Esophagus muscularis mucosa (tissue), 4 donors: ENCODE results near the gene VRK1. TPM values are rescaled to one million over a fixed set of nuclear protein-coding genes. Genes with fewer than 3 reads are reported as not detected.

ENCODE experiments used
- DNase-seq: peaks from one replicate; pipeline ENCODE4 v3.0.0-alpha.2; 2017; ENCODE audit errors: extremely low spot score
- H3K27ac ChIP-seq, 4 donors: fragments of 200-600 bp; sonication (generic); replicated peaks in 1 of 4; 1 replicate in 3 of 4; 2 replicates in 1 of 4; pipeline ENCODE4 v1.5.1; 2016 to 2019; ENCODE audit warnings: mild to moderate bottlenecking in 1 of 4
- H3K27me3 ChIP-seq, 4 donors: fragments of 200-600 bp; sonication (generic); one replicate each; pipeline versions ENCODE4 v1.5.1 to v1.6.0; 2016 to 2019
- H3K36me3 ChIP-seq, 4 donors: fragments of 200-600 bp; sonication (generic); one replicate each; pipeline ENCODE4 v1.5.1; 2016 to 2019
- H3K4me1 ChIP-seq, 4 donors: fragments of 200-600 bp; sonication (generic); one replicate each; pipeline ENCODE4 v1.5.1; 2016 to 2019
- H3K4me3 ChIP-seq, 4 donors: fragments of 200-600 bp; sonication (generic); 1 replicate in 2 of 4; 2 replicates in 2 of 4; pipeline ENCODE4 v1.5.1; 2016 to 2019; ENCODE audit warnings: mild to moderate bottlenecking in 4 of 4, moderate library complexity in 1 of 4
- H3K9me3 ChIP-seq, 4 donors: fragments of 200-600 bp; sonication (generic); 1 replicate in 3 of 4; 2 replicates in 1 of 4; pipeline ENCODE4 v1.5.1; 2016 to 2019
- CTCF ChIP-seq, 3 experiments: fragments of 200-600 bp in 2 of 3; fragments of 450-650 bp in 1 of 3; sonication (generic) in 2 of 3; IDR thresholded peaks; one replicate each; pipeline ENCODE4 v1.5.1; 2017 to 2019; ENCODE audit warnings: antibody characterized with exemption in 3 of 3, mild to moderate bottlenecking in 2 of 3, moderate library complexity in 1 of 3
- EP300 ChIP-seq: sonication (generic); formaldehyde crosslinking; IDR thresholded peaks from one replicate; pipeline ENCODE4 v1.6.1; 2017; ENCODE audit warnings: antibody characterized with exemption
- POLR2A ChIP-seq: fragments of 450-650 bp; IDR thresholded peaks from one replicate; pipeline ENCODE4 v1.6.1; 2017; ENCODE audit warnings: antibody characterized with exemption, moderate library complexity, mild to moderate bottlenecking, low read depth
- POLR2AphosphoS5 ChIP-seq, 2 donors: sonication (generic); formaldehyde crosslinking; IDR thresholded peaks; one replicate each; pipeline ENCODE4 v1.6.1; 2017; ENCODE audit warnings: antibody characterized with exemption in 2 of 2
- WGBS: methylation state at CpG from one replicate; pipeline ENCODE4 v1.1.5; 2018; 5-methylcytosine and 5-hydroxymethylcytosine counted together
- intact Hi-C: fragments of 100-400 bp; cut with DNase I; formaldehyde crosslinking; loops from one replicate; pipeline ENCODE4 v1.15.1; 2023
- total RNA-seq, 4 donors: library from RNA; depleted of rRNA; stranded (reverse); fragments of >200 nt; gene quantifications; one replicate each; pipeline versions ENCODE4 v1.1.0 to v1.2.1, GENCODE V29; 2016

The VRK1 gene
- total RNA-seq, 4 donors from 2014 or later = 10.1 to 17.9 (median 14.3) TPM

- no peak for TF ChIP-seq EP300
- no peak for TF ChIP-seq POLR2A
- no peak for TF ChIP-seq POLR2AphosphoS5 (IDR thresholded peaks at IDR 0.05)
- no peak for TF ChIP-seq CTCF (IDR thresholded peaks at IDR 0.05)
- H3K36me3 ChIP-seq = no peaks in the 10 kb centered on the region
- H3K4me1 ChIP-seq = no peaks in the 10 kb centered on the region
- H3K27me3 ChIP-seq = no peaks in the 10 kb centered on the region
- H3K9me3 ChIP-seq = no peaks in the 10 kb centered on the region
- intact Hi-C loops = no loop called here
- WGBS = 82% methylated on average over 3 of the region's 3 CpGs
- no peak overlapping the region for H3K4me3 ChIP-seq
- peak; percentile 8 for DNase-seq
- no peak overlapping the region for H3K27ac ChIP-seq
Observed at GRCh38 chr14:96901227-96901626, 104.0 kb downstream of the VRK1 start.

- intact Hi-C loops = no loop called here
- WGBS = 100% methylated on average over 2 of the region's 3 CpGs
- no peaks in the 10 kb centered on the region for H3K9me3 ChIP-seq
Observed at GRCh38 chr14:96902004-96902403, 104.8 kb downstream of the VRK1 start.

GRCh38 chr14:96903444-96904023, 106.4 kb downstream of the VRK1 start:
- H3K36me3 ChIP-seq = no peaks in the 10 kb centered on the region
- H3K4me1 ChIP-seq = no peaks in the 10 kb centered on the region
- H3K27me3 ChIP-seq = no peaks in the 10 kb centered on the region
- 90% methylated on average over 8 of the region's 8 CpGs for WGBS
- intact Hi-C loops = no loop called here
- no peak for DNase-seq
- no peak overlapping the region for H3K4me3 ChIP-seq
- no peak overlapping the region for H3K27ac ChIP-seq
- H3K9me3 ChIP-seq = peaks cover 0 to 5% (median 0%) of the 10 kb centered on the region in 4 donors
- TF ChIP-seq POLR2A (no peak), POLR2AphosphoS5 (IDR thresholded peaks at IDR 0.05) (no peak), CTCF (IDR thresholded peaks at IDR 0.05) (no peak), EP300 (no peak)

More at GRCh38 chr14:96902004-96902403, 104.8 kb downstream of the VRK1 start:
- peak; percentile 62 for DNase-seq
- Histone ChIP-seq H3K27ac (no peak overlapping the region), H3K4me1 (no peaks in the 10 kb centered on the region), H3K27me3 (no peaks in the 10 kb centered on the region), H3K36me3 (no peaks in the 10 kb centered on the region), H3K4me3 (no peak overlapping the region)
- no peak for TF ChIP-seq CTCF (IDR thresholded peaks at IDR 0.05)
- TF ChIP-seq POLR2AphosphoS5 (IDR thresholded peaks at IDR 0.05) = no peak
- no peak for TF ChIP-seq EP300
- TF ChIP-seq POLR2A = no peak

- H3K27me3 ChIP-seq = no peaks in the 10 kb centered on the region
- TF ChIP-seq POLR2A (no peak), EP300 (no peak), POLR2AphosphoS5 (IDR thresholded peaks at IDR 0.05) (no peak)
- intact Hi-C loops = no loop called here
- DNase-seq = no peak
- no peaks in the 10 kb centered on the region for H3K4me1 ChIP-seq
- H3K36me3 ChIP-seq = no peaks in the 10 kb centered on the region
- no peak overlapping the region for H3K4me3 ChIP-seq
- WGBS = 55% methylated on average over 3 of the region's 3 CpGs
- H3K9me3 ChIP-seq = peaks cover 0 to 12% (median 0%) of the 10 kb centered on the region in 4 donors
- no peak overlapping the region for H3K27ac ChIP-seq
Observed at GRCh38 chr14:96904201-96904600, 107.0 kb downstream of the VRK1 start.

- H3K27me3 ChIP-seq = no peaks in the 10 kb centered on the region
- WGBS = 100% methylated on average over 1 of the region's 1 CpG
- DNase-seq = no peak
- peaks cover 0 to 20% (median 4%) of the 10 kb centered on the region in 4 donors for H3K9me3 ChIP-seq
- no peaks in the 10 kb centered on the region for H3K36me3 ChIP-seq
- intact Hi-C loops = no loop called here
- no peak overlapping the region for H3K4me3 ChIP-seq
- H3K4me1 ChIP-seq = no peaks in the 10 kb centered on the region
- H3K27ac ChIP-seq = no peak overlapping the region
- TF ChIP-seq CTCF (IDR thresholded peaks at IDR 0.05) (no peak), POLR2AphosphoS5 (IDR thresholded peaks at IDR 0.05) (no peak), EP300 (no peak), POLR2A (no peak)
Observed at GRCh38 chr14:96905065-96905464, 107.9 kb downstream of the VRK1 start.
